Measurements from ENCODE around the gene PPIF.

Gene PPIF

GRCh38 chr10:79311581-79312407 is 35.5 kb upstream of the PPIF start:
- no peak for TF ChIP-seq CTCF (IDR thresholded peaks at IDR 0.05; ENCODE audit: insufficient read depth, low read length, poor library complexity, severe bottlenecking)
- no peaks in the 10 kb centered on the region for H3K27me3 ChIP-seq (replicated peaks; ENCODE audit: control insufficient read depth, insufficient read depth, low read length)
- H3K36me3 ChIP-seq (ENCODE audit: control insufficient read depth, insufficient read depth, low read length), result peaks cover 49% of the 10 kb centered on the region
- DNase-seq (ENCODE audit: extremely low read depth, insufficient read length), result no peak
- H3K4me3 ChIP-seq (replicated peaks; ENCODE audit: low read depth, low read length), result no peak overlapping the region

GRCh38 chr10:79312601-79313187 is 34.6 kb upstream of the PPIF start:
- TF ChIP-seq CTCF (IDR thresholded peaks at IDR 0.05; ENCODE audit: insufficient read depth, low read length, poor library complexity, severe bottlenecking), result no peak
- Histone ChIP-seq H3K36me3 (ENCODE audit: control insufficient read depth, insufficient read depth, low read length) (peaks cover 45% of the 10 kb centered on the region), H3K4me3 (replicated peaks; ENCODE audit: low read depth, low read length) (no peak overlapping the region), H3K27me3 (replicated peaks; ENCODE audit: control insufficient read depth, insufficient read depth, low read length) (no peaks in the 10 kb centered on the region)
- DNase-seq (ENCODE audit: extremely low read depth, insufficient read length), result no peak

GRCh38 chr10:79313320-79313719 is 33.9 kb upstream of the PPIF start:
- Histone ChIP-seq H3K27me3 (replicated peaks; ENCODE audit: control insufficient read depth, insufficient read depth, low read length) (no peaks in the 10 kb centered on the region), H3K4me3 (replicated peaks; ENCODE audit: low read depth, low read length) (no peak overlapping the region), H3K36me3 (ENCODE audit: control insufficient read depth, insufficient read depth, low read length) (peaks cover 41% of the 10 kb centered on the region)
- no peak for TF ChIP-seq CTCF (IDR thresholded peaks at IDR 0.05; ENCODE audit: insufficient read depth, low read length, poor library complexity, severe bottlenecking)
- no peak for DNase-seq (ENCODE audit: extremely low read depth, insufficient read length)

- no peak for DNase-seq (ENCODE audit: extremely low read depth, insufficient read length)
- no peak overlapping the region for H3K4me3 ChIP-seq (replicated peaks; ENCODE audit: low read depth, low read length)
- no peak for TF ChIP-seq CTCF (IDR thresholded peaks at IDR 0.05; ENCODE audit: insufficient read depth, low read length, poor library complexity, severe bottlenecking)
- H3K36me3 ChIP-seq (ENCODE audit: control insufficient read depth, insufficient read depth, low read length), result peaks cover 36% of the 10 kb centered on the region
- H3K27me3 ChIP-seq (replicated peaks; ENCODE audit: control insufficient read depth, insufficient read depth, low read length), result no peaks in the 10 kb centered on the region
Observed at GRCh38 chr10:79313911-79314439, 33.3 kb upstream of the PPIF start.

- no peak for DNase-seq (ENCODE audit: extremely low read depth, insufficient read length)
- H3K4me3 ChIP-seq (replicated peaks; ENCODE audit: low read depth, low read length), result no peak overlapping the region
- no peaks in the 10 kb centered on the region for H3K27me3 ChIP-seq (replicated peaks; ENCODE audit: control insufficient read depth, insufficient read depth, low read length)
- H3K36me3 ChIP-seq (ENCODE audit: control insufficient read depth, insufficient read depth, low read length), result peaks cover 28% of the 10 kb centered on the region
- TF ChIP-seq CTCF (IDR thresholded peaks at IDR 0.05; ENCODE audit: insufficient read depth, low read length, poor library complexity, severe bottlenecking), result no peak
Observed at GRCh38 chr10:79314761-79315601, 32.3 kb upstream of the PPIF start.

Measured in GM06990 (cell line).